DMS79 treated with DMSO at 0.1 percent for 48 hours (cell line): ENCODE measurements around the gene KLHL30.
"Not testable (repeated sequence)": the region's sequence is repeated elsewhere in the genome, so short reads cannot be mapped to it uniquely, and the experiment has no call there.

ENCODE experiments used
- DNase-seq: peaks from one replicate; lab custom pipeline; 2025; lab: John Stamatoyannopoulos, UW

The KLHL30 gene

DNA sequence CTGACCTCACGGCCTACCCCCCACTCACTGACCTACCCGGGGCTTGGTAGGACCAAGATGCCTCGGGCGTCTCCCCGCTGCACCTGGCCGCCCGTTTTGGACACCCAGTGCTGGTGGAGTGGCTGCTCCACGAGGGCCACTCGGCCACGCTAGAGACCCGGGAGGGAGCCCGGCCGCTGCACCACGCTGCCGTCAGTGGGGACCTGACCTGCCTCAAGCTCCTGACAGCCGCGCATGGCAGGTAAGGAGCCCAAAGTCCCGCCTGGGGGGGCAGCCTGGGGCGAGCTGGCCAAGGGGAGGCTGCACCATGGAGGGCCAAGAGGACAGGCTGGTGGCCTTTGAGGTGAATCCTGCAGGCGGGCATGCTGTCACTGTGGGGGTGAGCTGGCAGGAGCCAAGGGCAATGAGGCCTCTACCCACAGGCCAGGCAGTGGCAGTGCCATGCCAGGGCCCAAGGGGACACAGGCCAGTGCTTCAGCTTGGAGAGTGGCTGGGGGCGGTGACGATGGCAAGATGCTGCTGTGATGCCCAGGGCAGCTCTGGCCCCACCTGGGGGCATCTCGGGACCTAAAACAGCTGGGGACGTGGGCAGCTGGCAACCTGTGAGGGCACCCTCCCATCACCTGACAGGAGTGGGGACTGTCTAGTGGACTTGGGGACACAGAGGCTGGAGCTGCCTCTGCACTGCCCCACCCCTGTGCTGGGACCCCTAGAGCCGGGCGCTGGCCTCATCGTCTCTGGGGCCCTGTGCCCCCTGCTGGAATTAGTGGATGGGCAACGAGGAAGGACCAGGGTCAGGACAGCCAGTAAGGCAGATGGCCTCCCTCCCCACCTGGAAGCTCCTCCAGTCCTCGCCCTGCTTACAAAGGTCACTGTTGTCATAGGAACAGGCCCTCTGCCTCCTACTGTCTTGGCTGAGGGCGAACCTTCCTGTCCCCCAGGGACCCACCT is 36.3 kb upstream of the KLHL30 start:
- DNase-seq, result no peak

DNA sequence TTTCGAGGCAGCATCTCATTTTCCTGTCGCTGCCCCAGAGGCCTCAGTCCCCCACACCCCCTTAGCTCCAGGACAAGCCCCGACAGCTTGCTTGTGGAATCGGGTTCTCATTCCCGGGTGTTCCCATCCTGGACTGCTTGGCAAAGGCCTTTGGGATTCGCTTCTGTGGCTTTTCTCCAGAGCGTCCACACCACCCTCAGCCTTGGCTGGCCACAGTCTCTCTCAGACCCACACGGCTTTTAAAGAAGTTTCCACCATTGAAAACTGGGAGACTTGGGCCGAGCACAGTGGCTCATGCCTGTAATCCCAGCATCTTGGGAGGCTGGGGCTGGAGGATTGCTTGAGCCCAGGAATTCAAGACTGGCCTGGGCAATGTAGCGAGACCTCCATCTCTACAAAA is 35.6 kb upstream of the KLHL30 start:
- no peak for DNase-seq

DNA sequence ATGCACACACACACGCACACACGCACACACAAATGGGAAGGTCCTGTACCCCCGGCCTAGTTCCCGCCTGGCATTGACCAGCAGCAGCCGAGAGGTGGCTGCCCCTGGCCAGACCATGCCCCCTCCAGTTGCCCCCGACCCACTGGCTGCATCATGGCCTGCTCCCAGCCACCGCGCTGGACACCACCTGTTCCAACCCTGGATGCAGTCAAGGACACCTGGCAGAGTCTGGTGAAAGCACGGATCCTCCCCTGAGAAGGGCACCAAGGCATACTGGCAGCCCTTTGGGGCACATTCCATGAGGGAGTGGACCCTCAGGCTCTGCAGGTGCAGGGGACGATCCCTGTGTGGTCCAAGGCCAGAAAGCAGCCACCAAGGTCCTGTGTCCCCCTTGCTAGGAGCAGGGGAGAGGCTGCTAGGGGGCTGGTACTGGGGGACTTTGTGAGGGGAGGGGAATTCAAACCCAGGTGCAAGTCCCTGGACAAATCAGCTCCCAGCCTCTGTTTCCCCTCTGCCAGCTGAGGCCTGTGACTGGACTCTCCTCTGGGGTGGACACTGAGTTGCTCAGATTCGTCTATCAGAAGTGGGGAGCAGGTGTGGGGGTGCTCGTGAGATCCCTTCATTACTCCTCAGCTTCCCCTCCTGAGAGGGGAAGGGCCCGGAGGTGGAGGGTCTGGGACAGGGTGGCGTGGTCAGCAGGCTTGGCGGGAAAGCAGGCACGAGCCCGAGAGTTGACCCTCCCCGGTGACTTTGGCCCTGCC is 34.8 kb upstream of the KLHL30 start:
- no peak for DNase-seq

DNA sequence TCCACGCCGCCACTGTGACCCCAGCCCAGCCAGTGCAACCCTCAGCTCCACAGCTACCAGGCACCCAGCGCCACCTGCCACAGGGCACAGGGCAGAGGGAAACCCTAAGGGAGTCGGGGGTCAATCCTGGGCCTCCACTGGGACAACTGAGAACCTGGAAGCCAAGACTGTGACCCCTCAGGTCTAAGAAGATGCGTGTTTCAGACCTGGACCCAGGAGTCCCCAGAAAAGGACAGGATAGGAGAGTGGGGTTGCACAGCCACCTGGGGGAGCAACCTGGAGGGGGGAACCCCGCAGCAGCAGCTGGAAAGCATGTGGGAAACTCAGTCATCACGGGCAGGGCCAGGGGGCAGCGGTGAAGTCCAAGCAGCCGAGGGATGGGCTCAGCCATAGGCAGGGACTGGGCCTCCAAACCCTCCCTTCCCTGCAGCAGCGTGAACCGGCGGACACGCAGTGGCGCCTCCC is 34.2 kb upstream of the KLHL30 start:
- DNase-seq, result no peak

DNA sequence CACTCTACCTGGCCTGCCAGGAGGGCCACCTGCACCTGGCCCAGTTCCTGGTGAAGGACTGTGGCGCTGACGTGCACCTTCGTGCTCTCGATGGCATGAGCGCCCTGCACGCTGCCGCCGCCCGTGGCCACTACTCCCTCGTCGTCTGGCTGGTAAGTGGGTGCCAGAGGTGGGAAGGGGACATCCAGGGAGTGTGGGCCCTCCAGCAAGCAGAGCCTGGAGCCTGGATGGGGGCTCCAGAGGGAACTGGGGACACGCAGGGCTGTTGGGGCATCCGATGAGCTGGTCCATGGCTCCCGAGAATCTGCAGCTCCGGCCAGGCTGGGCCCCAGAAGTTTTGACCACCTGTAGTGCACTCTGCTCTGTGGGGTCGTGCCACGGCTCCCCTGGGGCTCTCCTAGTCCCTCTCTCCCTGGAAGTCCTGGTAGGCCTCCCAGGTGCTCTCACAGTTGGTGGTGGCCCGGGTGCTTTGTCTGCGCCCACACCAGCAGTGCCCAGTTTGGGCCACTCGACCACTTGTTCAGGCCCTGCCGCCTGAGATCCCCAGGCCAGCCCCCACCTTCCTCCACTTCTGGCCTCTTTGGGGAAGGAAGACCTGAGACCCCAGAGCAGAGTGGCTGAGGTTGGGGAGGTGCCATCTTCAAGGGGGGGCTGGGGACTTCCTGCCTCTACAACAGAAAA is 33.6 kb upstream of the KLHL30 start:
- no peak for DNase-seq

DNA sequence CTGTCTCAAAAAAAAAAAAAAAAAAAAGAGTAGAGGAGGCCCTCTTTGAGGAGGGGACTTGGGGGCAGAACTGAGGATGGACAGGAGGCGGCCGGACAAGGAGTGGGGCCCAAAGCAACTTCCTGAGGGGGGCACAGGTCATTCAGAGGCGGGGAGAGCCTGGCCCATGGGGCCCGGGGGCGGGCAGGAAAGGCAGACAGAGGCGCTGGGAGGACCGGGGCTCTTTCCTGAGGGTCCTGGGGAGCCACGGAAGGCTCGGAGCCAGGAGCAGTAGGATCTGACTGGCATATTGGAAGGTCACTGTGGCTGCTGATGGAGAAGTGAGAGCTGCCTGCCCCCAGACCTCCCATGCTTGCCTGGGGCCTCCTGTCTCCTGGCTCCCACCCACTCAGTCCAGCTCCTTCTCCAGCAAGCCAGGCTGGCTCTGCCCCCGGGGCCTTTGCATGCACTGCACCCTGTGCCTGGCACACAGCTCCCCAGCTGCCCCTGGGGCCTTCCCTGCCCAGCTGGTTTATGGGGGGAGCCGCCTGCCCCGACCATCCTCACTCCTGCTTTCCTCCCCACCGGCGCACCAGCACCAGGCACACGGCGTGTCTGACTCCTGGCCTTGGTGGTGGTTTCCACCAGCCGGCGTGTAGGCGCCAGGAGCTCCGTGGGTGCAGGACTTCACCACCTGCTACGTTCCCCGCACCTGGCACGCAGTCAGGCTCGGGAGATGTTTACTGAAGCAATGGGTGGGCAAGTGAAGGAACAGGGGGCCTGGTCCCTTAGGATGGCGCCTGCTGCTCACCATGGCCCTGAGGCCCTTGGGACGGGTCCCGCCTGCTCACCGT is 32.7 kb upstream of the KLHL30 start:
- no peak for DNase-seq

DNA sequence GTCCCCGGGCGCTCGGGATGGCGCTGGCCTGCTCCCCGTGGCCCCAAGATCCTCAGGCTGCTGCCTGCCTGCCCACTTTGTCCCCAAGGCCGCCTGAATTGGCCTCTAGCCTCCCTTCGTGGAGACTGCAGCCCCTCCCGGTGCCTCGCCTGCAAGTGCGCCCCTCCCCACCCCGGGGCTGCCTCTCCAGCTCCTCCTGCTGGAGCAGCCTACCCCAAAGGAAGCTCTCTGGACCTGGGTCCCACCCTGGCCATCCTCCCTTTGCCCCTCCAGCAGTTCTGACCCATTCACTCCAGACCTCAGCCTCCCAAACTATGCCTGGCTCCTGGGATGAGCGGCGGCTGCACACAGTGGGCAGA is 32.1 kb upstream of the KLHL30 start:
- DNase-seq, result no peak

DNA sequence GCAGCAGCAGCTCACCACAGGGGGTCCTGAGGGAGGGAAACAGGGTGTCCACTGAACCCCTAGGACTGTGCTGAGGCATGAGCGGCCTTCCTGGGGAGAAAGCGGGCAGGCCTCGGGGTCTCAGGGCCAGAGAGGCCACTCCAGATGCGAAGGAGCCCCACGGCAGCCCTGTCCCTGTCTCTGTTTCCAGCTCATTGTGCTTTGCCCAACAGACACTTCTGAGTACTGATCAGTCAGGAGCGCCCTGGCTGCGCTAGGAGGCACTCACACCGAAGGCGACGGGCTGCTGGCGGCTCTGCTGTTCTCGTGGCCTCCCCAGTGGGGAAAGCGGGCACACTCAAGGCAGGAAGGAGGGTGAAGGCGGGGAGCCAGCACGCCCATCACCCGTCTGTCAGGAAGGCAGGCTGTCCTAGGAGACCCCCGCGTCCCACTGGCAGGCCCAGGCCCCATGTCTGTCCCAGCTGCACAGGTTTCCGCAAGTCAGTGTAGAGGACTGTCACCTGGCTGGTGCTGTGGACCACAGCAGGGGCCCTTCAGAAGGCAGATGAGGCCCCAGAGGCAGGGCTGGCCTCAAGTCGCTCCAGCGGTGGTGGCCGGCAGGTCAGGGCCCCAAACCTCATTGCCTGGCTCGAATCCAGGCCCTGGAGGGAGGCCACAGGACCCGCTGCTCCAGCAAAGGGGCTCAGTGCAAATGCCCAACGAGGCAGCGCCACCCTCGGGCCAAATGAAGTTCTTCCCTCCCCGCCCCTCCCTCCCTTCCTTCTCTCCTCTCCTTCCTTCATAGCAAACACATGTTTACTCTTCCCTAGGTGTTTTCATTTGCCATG is 31.6 kb upstream of the KLHL30 start:
- DNase-seq, result no peak

DNA sequence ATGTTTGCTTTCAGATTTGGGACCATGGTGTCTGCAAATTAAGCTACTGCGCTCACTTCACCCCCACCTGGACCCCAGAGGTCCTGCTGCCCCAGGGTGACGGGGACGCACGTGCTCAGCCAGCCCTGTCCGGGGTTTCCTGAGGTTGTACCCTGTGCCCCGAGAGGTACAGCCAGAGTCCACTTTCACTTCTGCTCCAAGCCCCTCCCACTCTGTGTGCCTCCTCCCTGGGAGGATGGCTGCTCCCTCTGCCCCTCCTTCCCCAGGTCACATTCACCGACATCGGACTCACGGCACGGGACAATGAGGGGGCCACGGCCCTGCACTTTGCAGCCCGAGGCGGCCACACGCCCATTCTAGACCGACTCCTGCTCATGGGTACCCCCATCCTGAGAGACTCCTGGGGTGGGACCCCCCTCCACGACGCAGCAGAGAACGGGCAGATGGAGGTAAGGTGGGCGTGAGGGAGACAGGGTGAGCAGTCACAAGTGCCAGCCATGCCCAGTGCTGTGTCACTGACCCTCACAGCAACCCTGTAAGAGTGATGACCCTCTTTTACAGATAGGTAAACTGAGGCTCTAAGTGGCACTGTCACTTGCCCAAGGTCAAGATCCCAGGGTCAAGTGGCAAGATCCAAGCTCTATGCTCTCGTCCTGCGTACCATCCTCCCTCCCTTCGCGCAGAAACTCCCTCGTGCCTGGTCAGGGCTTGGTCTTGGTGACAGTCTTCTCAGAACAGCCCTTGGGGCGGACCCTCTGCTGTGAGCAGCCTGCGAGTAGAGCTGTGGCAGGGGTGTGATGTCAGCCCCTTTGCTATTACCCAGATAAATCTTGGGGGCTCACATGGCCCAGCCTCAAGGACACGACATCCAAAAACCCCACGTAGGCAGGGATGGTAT is 30.7 kb upstream of the KLHL30 start:
- DNase-seq, result no peak

DNA sequence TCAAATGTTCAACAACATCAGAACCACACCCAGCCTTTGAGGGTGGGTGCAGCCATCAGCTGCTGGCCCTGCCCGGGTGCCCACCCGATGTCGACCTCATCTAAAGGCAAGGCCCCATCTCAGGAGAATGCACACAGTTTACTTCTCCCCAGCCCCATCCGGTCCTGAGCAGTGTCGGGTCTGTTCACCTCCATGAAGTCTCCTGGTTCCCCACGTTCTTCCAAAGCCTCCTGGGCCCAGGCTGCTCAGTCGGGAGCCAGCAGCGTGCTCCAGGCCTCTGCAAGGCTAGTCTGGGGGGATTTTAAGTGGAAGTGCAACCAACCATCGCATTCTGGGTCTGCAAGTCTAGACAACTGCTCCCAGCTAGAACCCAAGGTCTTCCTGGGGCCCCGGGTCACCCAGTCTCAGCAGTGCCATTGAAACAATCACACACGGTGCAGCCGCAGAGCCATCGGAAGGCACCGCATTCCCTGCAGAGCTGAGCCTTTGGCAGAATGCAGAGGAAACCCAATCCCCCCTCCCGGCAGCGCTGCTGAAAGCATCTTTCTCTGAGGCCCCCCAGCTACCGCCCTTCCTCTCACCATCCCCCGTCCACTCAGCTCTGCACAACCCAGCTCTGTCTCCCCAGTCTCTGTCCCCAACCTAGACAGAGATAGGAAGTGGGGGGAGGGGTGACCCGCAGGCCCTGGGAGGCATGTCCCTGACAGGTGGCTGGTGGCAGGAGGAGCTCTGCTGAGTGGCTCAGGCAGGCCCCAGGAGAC is 29.9 kb upstream of the KLHL30 start:
- DNase-seq, result peak; percentile 32

DNA sequence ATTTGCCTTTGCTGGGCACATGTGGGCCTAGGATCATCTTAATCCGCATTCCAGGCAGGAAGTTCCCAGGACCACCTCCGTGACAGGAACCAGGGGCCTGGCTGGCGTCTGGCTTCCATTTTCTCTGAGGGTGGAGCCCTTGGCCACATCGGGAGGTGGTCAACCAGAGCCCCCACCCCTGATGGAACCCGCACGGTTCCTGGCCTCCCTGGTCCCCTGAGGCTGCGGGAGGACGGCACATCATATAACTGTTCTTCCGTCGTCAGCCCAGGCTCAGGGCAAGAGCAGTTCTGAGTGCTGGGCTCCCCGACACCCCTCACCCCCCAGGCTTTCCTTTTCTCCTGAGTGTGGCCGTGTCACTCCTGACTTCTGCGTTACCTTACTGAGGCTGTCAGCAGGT is 24.9 kb upstream of the KLHL30 start:
- no peak for DNase-seq

DNA sequence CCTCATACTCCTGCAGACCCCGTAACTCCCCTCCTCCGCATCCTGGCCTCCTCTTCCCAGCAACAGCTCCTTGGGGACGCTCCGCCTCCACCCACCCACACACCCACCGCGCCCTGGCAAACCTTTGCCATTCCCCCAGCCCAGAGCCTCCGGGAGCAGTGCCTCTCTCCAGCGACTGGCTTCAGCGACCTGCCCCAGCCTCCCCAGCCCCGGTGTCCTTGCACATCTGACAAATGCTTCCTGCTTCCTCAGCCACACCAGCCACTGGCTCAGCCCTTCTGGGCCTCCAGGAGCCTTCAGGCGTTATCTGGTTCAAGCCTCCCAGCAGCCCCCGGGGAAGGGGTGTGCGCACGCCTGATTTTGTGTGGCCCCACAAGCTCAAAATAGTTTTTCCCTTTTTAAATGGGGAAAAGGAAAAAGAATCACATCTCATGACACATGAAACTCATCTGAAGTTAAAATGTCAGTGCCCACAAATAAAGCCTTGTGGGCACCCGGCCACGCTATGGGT is 24.1 kb upstream of the KLHL30 start:
- no peak for DNase-seq

DNA sequence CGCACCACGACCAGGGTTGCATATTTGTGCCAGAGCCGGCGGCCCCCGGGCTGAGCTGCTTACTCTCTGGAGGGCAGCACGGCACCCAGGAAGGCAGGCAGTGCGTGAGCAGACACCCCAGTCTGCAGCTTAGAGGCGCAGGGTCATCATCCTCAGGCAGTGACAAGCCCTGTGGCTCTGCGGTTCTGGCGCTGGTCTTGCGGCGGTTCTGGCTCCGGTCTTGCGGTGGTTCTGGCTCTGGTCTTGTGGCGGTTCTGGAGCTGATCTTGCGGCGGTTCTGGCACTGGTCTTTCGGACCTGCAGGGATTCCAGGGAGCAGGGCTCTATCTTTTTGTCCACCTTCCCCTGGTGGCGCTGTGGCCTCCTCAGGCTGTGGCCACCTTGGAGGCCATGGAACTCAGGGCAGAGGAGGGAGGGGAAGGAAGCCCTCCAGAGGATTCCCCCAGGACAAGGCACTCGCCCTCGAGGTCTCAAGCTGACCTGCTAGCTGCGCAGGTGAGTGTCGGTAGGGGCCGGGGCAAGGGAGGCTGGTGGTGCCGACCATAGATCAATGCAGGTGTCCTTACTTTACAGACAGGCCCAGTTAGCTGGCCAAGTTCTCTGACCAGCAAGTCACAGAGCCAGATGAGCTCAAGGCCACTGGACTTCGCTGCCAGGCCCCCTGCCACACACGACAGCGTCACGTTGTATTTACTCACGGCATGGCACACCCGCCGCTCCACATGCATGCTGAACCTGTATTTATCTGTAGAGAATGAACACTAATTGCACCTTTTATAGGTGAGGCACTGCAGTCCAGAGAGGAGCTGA is 23.4 kb upstream of the KLHL30 start:
- no peak for DNase-seq

DNA sequence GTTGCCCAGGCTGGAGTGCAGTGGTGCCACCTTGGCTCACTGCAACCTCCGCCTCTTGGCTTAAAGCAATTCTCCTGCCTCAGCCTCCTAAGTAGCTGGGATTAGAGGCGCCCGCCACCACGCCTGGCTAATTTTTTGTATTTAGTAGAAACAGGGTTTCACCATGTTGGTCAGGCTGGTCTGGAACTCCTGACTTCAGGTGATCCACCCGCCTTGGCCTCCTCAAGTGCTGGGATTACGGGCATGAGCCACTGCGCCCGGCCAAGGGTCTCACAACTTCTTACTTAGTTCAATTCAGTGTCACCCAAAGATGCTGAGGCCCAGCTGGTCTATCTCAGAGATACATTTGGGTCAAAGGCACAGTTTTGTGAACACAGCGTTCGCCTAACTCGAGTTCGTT is 22.8 kb upstream of the KLHL30 start:
- DNase-seq, result not testable (repeated sequence)

DNA sequence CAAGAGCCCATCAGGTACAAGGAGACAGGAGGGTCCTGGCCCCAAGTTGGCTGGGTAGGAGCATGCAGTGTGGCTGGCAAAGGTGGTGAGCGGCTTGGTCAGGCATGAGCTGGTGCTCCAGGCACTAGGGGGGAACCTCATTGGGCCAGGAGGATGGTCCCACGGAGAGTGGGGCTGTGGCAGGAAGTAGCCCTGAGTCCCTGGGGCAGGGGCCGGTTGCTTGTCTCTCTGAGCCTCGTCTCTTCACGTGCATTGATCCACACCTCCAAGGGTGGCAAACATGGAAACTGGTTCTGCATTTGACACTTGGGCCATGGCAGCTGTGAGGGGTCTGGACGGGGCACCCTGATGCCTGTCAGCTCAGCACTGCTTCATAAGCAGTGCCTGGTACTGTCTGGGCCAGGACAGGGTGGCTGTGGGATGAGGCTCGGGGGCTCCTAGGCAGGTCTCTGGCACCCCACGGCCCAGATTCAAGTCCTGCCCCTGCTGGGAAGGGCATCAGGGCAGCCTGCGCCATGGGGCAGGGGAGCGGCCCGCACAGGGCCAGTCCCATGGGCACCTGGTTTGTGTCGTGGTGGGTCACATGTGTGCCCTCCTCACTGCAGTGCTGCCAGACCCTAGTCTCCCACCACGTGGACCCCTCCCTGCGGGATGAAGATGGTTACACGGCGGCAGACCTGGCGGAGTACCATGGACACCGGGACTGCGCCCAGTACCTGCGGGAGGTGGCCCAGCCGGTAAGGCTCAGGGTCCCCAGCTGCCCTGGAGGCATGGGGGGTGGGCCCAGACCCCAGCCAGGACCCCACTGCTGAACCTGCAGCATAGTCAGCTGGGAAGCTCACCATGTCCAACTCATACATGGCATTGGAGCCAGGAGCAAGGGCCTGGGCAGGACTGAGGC is 21.9 kb upstream of the KLHL30 start:
- no peak for DNase-seq

DNA sequence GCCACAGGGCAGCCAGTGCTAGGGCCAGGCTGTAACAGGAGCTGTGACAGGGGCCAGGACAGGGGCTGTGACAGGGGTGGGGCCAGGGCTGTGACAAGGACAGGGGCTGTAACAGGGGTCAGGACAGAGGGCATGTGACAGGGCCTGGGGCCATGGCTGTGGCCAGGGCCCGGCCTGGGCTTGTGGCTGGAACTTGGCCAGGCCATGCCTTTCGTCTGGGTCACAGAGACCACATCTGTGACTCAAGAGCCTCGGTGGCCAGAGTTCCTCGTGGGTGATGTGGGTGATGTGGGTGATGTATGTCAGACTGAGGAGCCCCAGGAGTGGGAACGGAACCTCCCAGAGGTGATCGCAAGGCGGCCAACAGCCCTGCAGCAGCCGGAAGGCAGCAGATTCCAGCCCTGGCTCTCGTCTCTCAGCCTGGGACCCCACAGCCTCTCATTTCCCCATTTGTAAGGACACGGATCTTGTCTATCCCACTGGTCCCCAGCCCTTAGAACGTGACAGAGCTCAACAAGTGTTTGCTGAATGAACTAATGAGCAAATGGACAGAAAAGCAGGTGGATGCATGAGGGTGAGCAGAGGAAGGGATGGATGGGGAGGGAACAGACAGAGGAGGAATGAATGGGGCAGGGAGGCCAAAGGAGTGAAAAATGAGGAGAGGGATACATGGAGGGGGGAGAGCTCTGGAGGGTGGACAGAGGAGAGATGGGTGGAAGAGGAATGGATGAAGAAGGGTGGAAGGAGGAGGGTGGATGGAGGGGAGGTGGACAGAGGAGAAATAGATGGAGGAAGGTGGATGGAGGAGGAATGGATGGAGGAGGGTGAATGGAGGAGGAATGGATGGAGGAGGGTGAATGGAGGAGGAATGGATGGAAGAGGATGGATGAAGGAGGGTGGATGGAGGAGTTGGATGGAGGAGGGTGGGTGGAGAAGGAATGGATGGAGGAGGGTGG is 21.0 kb upstream of the KLHL30 start:
- no peak for DNase-seq
